CD14-positive monocyte (primary cell): ENCODE measurements around the gene PAEP. TPM values are rescaled to one million over a fixed set of nuclear protein-coding genes. Genes with fewer than 3 reads are reported as not detected.

ENCODE experiments used
- DNase-seq, 3 donors: peaks; one replicate each; pipeline ENCODE4 v3.0.0-alpha.2; 2011 to 2022
- H2AFZ ChIP-seq: 2 replicates; pipeline ENCODE4 v1.6.0; 2012; ENCODE audit warnings: mild to moderate bottlenecking, low read depth, low read length, inconsistent platforms; ENCODE audit not compliant: insufficient read depth, poor library complexity, severe bottlenecking
- H3K27ac ChIP-seq, 2 donors: 1 replicate in 1 of 2; 2 replicates in 1 of 2; pipeline ENCODE4 v1.5.1; 2012 to 2013; ENCODE audit warnings: low read length in 2 of 2, control low read depth in 1 of 2, inconsistent platforms in 1 of 2, low read depth in 1 of 2, mild to moderate bottlenecking in 1 of 2
- H3K27me3 ChIP-seq, 2 donors: one replicate each; pipeline versions ENCODE4 v1.6.0 to v1.6.1; 2011 to 2013; ENCODE audit warnings: low read length in 2 of 2; ENCODE audit not compliant: control insufficient read depth in 2 of 2, insufficient read depth in 2 of 2
- H3K36me3 ChIP-seq, 2 donors: replicated peaks in 1 of 2; 1 replicate in 1 of 2; 2 replicates in 1 of 2; pipeline versions ENCODE4 v1.5.1 to v1.6.1; 2012 to 2013; ENCODE audit warnings: low read length in 2 of 2, control low read depth in 1 of 2, inconsistent platforms in 1 of 2, mild to moderate bottlenecking in 1 of 2; ENCODE audit not compliant: insufficient read depth in 2 of 2, control insufficient read depth in 1 of 2
- H3K4me1 ChIP-seq, 2 donors: 1 replicate in 1 of 2; 2 replicates in 1 of 2; pipeline versions ENCODE4 v1.5.1 to v1.6.1; 2012 to 2013; ENCODE audit warnings: low read length in 2 of 2, control low read depth in 1 of 2, inconsistent platforms in 1 of 2, mild to moderate bottlenecking in 1 of 2, moderate library complexity in 1 of 2; ENCODE audit not compliant: insufficient read depth in 2 of 2, control insufficient read depth in 1 of 2
- H3K4me2 ChIP-seq: replicated peaks from 2 replicates; pipeline ENCODE3; 2012; ENCODE audit warnings: low read length, moderate library complexity, mild to moderate bottlenecking; ENCODE audit not compliant: poor library complexity, severe bottlenecking; ENCODE audit errors: extremely low read depth
- H3K4me3 ChIP-seq, 3 experiments: fragments of 200-600 bp in 1 of 3; sonication (generic) in 1 of 3; replicated peaks in 1 of 3; 1 replicate in 2 of 3; 2 replicates in 1 of 3; pipeline ENCODE4 v1.5.1; 2011 to 2013; ENCODE audit warnings: low read length in 3 of 3, mild to moderate bottlenecking in 3 of 3, control low read depth in 2 of 3, low read depth in 2 of 3, inconsistent platforms in 1 of 3, moderate library complexity in 1 of 3
- H3K79me2 ChIP-seq: 2 replicates; pipeline ENCODE4 v1.6.0; 2012; ENCODE audit warnings: mild to moderate bottlenecking, control low read depth, inconsistent platforms, low read length, moderate library complexity; ENCODE audit not compliant: insufficient read depth
- H3K9ac ChIP-seq: 2 replicates; pipeline ENCODE4 v1.6.0; 2017; ENCODE audit warnings: low read length, mild to moderate bottlenecking; ENCODE audit not compliant: insufficient read depth, poor library complexity, severe bottlenecking
- H3K9me3 ChIP-seq, 2 donors: replicated peaks in 1 of 2; 1 replicate in 1 of 2; 2 replicates in 1 of 2; pipeline versions ENCODE4 v1.5.1 to v1.6.1; 2012 to 2013; ENCODE audit warnings: low read length in 2 of 2, control low read depth in 1 of 2; ENCODE audit not compliant: control insufficient read depth in 1 of 2, insufficient read depth in 1 of 2
- H4K20me1 ChIP-seq: 2 replicates; pipeline ENCODE4 v1.6.0; 2012; ENCODE audit warnings: mild to moderate bottlenecking, low read length, control low read depth, moderate library complexity; ENCODE audit not compliant: insufficient read depth
- H3K27ac Mint-ChIP-seq, 7 donors: one replicate each; pipeline ENCODE4 v1.8.0; 2020; ENCODE audit warnings: mild to moderate bottlenecking in 7 of 7, mixed read lengths in 7 of 7, moderate library complexity in 6 of 7, inconsistent platforms in 2 of 7
- H3K27me3 Mint-ChIP-seq, 3 donors: one replicate each; pipeline ENCODE4 v1.8.0; 2021 to 2022; ENCODE audit warnings: low read depth in 3 of 3, mild to moderate bottlenecking in 3 of 3, mixed read lengths in 3 of 3, moderate library complexity in 3 of 3, inconsistent platforms in 1 of 3
- H3K36me3 Mint-ChIP-seq, 2 donors: one replicate each; pipeline ENCODE4 v1.8.0; 2020; ENCODE audit warnings: mixed read lengths in 2 of 2, inconsistent platforms in 1 of 2, mild to moderate bottlenecking in 1 of 2
- H3K4me1 Mint-ChIP-seq: one replicate; pipeline ENCODE4 v1.8.0; 2020; ENCODE audit warnings: mild to moderate bottlenecking, mixed read lengths
- H3K4me3 Mint-ChIP-seq, 2 donors: one replicate each; pipeline ENCODE4 v1.8.0; 2020; ENCODE audit warnings: mild to moderate bottlenecking in 2 of 2, mixed read lengths in 2 of 2, moderate library complexity in 1 of 2
- H3K9me3 Mint-ChIP-seq, 7 donors: one replicate each; pipeline ENCODE4 v1.8.0; 2020 to 2022; ENCODE audit warnings: mixed read lengths in 7 of 7, mild to moderate bottlenecking in 6 of 7, moderate library complexity in 6 of 7, inconsistent platforms in 2 of 7
- WGBS: methylation state at CpG from one replicate; pipeline ENCODE4 v1.1.5; 2013; ENCODE audit warnings: missing lambda C conversion rate; ENCODE audit not compliant: insufficient coverage; 5-methylcytosine and 5-hydroxymethylcytosine counted together
- intact Hi-C, 2 donors: fragments of 100-400 bp; cut with micrococcal nuclease; formaldehyde crosslinking; loops; one replicate each; pipeline versions ENCODE4 v1.15.0 to v1.15.1; 2023
- polyA plus RNA-seq, 3 donors: library from polyadenylated mRNA; depleted of rRNA in 1 of 3; unstranded in 2 of 3; stranded (reverse) in 1 of 3; fragments of 300-500 nt in 2 of 3; fragments of >200 nt in 1 of 3; fragmentation: Illumina TruSeq in 2 of 3; gene quantifications; 1 replicate in 2 of 3; 2 replicates in 1 of 3; pipeline ENCODE4 v1.2.3, GENCODE V29; 2012 to 2021
- TF ChIP-seq, protein P1 (sequence below): fragments of 200-600 bp; IDR thresholded peaks from one replicate; pipeline ENCODE4 v1.8.0; 2022; ENCODE audit warnings: antibody characterized with exemption, mild to moderate bottlenecking

PAEP gene
- polyA plus RNA-seq, 3 donors, result not detected

GRCh38 chr9:135519179-135519971, 42.2 kb upstream of the PAEP start:
- TF ChIP-seq, protein P1, sequence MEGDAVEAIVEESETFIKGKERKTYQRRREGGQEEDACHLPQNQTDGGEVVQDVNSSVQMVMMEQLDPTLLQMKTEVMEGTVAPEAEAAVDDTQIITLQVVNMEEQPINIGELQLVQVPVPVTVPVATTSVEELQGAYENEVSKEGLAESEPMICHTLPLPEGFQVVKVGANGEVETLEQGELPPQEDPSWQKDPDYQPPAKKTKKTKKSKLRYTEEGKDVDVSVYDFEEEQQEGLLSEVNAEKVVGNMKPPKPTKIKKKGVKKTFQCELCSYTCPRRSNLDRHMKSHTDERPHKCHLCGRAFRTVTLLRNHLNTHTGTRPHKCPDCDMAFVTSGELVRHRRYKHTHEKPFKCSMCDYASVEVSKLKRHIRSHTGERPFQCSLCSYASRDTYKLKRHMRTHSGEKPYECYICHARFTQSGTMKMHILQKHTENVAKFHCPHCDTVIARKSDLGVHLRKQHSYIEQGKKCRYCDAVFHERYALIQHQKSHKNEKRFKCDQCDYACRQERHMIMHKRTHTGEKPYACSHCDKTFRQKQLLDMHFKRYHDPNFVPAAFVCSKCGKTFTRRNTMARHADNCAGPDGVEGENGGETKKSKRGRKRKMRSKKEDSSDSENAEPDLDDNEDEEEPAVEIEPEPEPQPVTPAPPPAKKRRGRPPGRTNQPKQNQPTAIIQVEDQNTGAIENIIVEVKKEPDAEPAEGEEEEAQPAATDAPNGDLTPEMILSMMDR, result no peak
- H3K27me3 ChIP-seq, result no peaks in the 10 kb centered on the region
- H3K36me3 Mint-ChIP-seq, result no peaks in the 10 kb centered on the region

DNA sequence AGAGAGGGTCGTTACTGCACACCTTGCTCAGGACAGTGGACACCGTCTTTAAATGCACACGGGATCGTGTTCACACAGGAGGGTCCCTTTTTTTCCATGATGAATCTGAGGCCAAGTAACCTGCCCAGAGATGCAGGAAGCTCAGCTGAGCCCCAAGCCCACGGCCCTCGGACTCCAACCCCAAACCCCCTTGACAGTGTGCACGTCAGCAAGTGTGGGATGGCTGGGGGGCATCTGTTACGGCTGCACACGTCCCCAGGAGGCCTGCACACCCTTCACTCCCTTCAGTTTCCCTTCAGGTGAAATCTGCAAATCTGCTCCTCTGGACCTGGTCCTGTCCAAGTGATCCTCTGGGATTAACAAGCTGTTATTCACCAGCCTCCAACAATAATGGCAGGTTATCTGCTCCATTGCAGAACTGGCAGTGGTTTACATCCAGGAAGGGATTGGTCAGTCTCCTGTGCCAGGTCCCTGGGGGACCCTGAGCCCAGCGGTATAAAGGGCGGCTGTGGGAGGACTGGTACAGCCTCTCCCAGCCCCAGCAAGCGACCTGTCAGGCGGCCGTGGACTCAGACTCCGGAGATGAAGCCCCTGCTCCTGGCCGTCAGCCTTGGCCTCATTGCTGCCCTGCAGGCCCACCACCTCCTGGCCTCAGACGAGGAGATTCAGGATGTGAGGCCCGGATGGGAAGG, 40.5 kb upstream of the PAEP start, which contains the start of gene LCN1:
Gene LCN1 (plus strand): TSS at position 525 of the 692 bp plus-strand sequence. CDS start 58 bp downstream, at position 583.
- Mint-ChIP-seq H3K27ac (peak within 1 kb of the TSS in 1 of 7 donors; percentile 81), H3K4me1 (no peaks in the 10 kb centered on the region), H3K4me3 (no peak within 1 kb of the TSS), H3K9me3 (peaks cover 0 to 2% (median 0%) of the 10 kb centered on the region in 7 donors), H3K36me3 (no peaks in the 10 kb centered on the region), H3K27me3 (peaks cover 10 to 24% (median 16%) of the 10 kb centered on the region in 3 donors)
- H2AFZ ChIP-seq, result no peak within 1 kb of the TSS
- no peaks in the 10 kb centered on the region for H3K79me2 ChIP-seq
- intact Hi-C loops, result no loop called here
- WGBS, result 95% methylated on average over 12 of the region's 18 CpGs
- H3K4me2 ChIP-seq, result no peak within 1 kb of the TSS
- DNase-seq, result no peak
- H3K27ac ChIP-seq, result no peak within 1 kb of the TSS
- no peak within 1 kb of the TSS for H3K9ac ChIP-seq
- H3K9me3 ChIP-seq, result no peaks in the 10 kb centered on the region
- TF ChIP-seq, protein P1, result no peak
- H3K4me3 ChIP-seq, result no peak within 1 kb of the TSS
- H3K36me3 ChIP-seq, result no peaks in the 10 kb centered on the region
- no peaks in the 10 kb centered on the region for H3K4me1 ChIP-seq
- no peaks in the 10 kb centered on the region for H3K27me3 ChIP-seq
- no peaks in the 10 kb centered on the region for H4K20me1 ChIP-seq

More at GRCh38 chr9:135519179-135519971, 42.2 kb upstream of the PAEP start:
- intact Hi-C loops, result no loop called here
- no peaks in the 10 kb centered on the region for H4K20me1 ChIP-seq
- no peak overlapping the region for H3K9ac ChIP-seq
- no peaks in the 10 kb centered on the region for H3K79me2 ChIP-seq
- H3K4me3 ChIP-seq, result no peak overlapping the region
- no peaks in the 10 kb centered on the region for H3K36me3 ChIP-seq
- WGBS, result 100% methylated on average over 3 of the region's 10 CpGs
- Mint-ChIP-seq H3K4me1 (no peaks in the 10 kb centered on the region), H3K4me3 (no peak overlapping the region), H3K27ac (no peak overlapping the region), H3K27me3 (peaks cover 11 to 24% (median 13%) of the 10 kb centered on the region in 3 donors), H3K9me3 (peaks cover 0 to 2% (median 0%) of the 10 kb centered on the region in 7 donors)
- DNase-seq, result no peak
- no peaks in the 10 kb centered on the region for H3K4me1 ChIP-seq
- no peak overlapping the region for H2AFZ ChIP-seq
- H3K27ac ChIP-seq, result no peak overlapping the region
- H3K9me3 ChIP-seq, result no peaks in the 10 kb centered on the region
- no peak overlapping the region for H3K4me2 ChIP-seq
